DMS53 treated with DMSO at 0.1 percent for 48 hours (cell line): ENCODE data around the gene RUNX2.

Source experiments
- DNase-seq: peaks from one replicate; lab custom pipeline; 2025; ENCODE audit not compliant: unreplicated experiment; lab: John Stamatoyannopoulos, UW

The RUNX2 gene

DNA sequence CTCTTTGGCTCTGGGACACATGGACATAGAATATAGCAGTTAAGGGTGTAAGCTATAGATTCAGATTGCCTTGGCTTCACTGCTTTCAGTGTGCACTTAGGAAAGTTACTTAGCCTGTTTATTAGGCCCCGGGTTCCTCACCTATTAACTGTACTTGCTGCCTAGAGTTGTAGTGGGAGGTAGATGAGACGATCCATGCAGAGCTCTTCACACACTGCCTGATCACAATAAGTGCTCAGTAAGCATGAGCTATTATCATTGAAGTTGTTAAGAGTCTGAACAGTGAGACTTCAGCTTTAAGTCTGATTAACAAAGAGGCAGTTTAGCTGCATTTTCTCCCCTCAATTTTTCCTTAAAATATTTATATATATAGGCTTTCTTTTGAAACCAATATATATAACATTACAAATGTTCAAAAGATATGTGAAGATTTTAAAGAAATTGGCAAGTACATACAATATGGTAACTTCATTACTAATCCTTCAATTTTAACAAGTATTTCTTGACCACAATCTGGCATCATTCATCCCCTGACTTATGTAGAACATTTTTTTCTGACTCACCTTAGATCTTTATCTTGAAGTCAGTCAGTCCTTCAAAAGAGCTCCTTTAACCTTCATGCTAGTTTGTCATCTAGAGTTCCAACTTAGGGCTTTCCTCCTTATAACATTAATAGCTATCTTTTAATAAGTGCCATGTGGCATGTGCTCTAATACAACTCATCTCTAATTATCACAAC, 70.1 kb downstream of the RUNX2 start:
- DNase-seq: no peak

GRCh38 chr6:45400021-45400420, 71.9 kb downstream of the RUNX2 start:
- no peak for DNase-seq

- no peak for DNase-seq
Observed at GRCh38 chr6:45411959-45412358, 83.8 kb downstream of the RUNX2 start.

DNA sequence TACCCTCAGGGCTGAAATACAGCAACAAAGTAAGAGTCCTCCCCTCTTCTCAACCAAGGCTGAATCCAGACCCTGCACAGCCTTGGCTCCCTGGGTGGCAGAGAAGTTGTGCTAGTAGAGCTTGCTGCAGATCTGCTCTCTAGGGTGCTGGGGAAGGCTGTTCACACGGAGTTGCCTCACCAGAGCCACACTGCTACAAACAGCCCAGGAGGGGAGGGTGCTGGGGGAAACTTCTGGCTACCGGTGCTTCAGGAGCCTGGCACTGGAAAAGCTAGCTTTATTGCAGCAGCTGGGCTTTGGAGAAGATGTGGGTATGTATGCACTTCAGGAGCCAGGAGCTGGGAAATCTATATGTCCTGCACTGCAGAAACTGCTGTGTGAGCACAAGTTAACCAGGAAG, 87.2 kb downstream of the RUNX2 start:
- no peak for DNase-seq

GRCh38 chr6:45415788-45416518, 87.8 kb downstream of the RUNX2 start:
- DNase-seq: no peak

DNA sequence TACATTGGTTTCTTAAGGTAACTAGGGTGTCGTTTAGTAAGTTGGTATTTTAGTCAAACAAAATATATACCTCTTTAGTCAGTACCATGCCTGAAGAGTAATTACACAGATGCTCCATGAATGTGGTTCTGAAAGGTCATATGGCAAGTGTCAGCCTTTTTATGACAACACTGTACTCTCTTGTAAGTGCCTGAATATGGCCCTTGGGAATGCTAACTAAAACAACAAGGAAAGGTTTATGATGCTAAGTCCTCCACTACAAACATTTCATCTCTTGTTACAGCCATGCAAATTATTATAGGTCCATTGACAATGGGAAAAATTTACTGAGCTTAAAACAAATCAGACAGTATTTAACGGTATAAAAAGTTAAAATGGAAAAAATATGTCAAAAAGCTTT, 88.6 kb downstream of the RUNX2 start:
- no peak for DNase-seq

- no peak for DNase-seq
Observed at GRCh38 chr6:45417436-45417835, 89.3 kb downstream of the RUNX2 start.

- DNase-seq: peak; percentile 68
Observed at GRCh38 chr6:45419571-45420082, 91.5 kb downstream of the RUNX2 start.

- DNase-seq: peak; percentile 15
Observed at GRCh38 chr6:45420083-45420908, 92.2 kb downstream of the RUNX2 start.

DNA sequence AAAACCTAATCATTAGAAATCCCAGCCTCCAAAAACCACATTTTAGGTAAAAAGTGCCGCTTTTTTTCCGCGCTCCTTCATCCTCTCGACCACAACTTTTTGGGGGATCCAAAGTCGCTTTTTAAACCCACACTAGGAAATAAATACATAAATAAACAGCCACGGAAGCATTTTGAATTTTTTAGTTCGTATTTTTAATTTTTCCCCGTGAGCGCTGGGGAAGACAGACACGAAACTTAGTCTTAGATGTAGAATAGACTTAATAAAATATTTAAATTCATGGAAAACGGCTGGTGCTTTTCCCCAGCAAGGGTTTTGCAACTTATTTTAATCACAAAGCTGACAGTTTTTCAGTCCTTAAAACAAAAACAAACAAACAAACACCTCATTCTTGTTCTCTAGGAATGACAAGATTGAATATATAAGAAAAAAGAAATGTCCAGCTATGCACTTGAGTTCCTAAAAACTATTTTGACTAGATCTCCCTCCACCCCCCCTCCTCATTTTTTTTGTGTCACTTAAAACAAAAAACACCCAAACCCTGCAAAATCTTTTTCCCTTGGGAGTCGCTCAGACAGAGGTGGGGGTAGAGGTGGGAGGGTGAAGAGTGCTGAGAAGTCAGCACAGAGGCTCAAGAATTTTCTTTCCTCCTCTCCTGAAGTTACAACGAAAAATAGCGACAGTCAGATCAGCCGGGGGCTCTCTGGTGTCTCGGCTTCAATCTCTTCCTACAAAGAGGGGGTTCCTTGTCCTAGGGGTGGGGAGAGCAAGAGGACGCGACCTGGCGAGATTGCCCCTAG, 93.0 kb downstream of the RUNX2 start:
- no peak for DNase-seq

DNA sequence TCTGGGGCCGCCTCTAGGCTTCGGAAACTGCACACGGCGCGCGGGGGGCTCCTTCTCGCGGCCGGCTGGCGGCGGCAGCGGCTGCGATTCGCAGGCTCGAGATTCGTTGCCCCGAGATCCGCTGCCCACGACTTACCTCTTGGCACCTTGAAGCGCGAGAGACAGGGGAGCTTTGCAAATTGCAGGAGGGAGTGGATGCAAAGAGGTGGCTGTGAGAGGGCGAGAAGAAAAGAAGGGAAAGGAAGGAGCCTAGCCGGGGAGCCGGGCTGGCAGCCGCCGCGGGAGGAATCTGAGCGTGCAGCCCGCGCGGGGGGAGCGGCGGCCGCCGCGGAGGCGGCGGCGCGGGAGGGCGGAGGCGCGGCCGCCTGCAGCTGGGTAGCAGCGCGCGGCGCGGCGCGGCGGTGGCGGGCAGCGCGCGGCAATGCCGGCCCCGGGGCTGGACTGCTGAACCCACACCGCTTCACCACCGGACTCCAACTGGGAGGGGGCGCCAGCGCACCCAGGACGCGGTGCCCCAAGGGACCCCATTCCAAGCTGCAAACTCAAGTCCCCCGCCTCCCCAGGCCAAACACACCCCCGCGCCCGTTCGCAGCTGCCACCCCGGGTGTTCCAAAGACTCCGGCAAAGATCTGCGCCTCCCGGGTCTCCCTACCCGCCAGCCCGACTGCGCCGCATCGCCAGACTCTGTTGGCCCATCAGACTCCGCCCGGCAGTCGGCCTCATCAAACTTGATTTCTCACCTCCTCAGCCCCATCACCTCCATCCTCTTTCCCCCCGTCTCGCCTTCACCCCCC, 93.8 kb downstream of the RUNX2 start:
- no peak for DNase-seq

GRCh38 chr6:45422503-45423110, 94.5 kb downstream of the RUNX2 start:
- DNase-seq: no peak

- no peak for DNase-seq
Observed at GRCh38 chr6:45423111-45423823, 95.1 kb downstream of the RUNX2 start.

DNA sequence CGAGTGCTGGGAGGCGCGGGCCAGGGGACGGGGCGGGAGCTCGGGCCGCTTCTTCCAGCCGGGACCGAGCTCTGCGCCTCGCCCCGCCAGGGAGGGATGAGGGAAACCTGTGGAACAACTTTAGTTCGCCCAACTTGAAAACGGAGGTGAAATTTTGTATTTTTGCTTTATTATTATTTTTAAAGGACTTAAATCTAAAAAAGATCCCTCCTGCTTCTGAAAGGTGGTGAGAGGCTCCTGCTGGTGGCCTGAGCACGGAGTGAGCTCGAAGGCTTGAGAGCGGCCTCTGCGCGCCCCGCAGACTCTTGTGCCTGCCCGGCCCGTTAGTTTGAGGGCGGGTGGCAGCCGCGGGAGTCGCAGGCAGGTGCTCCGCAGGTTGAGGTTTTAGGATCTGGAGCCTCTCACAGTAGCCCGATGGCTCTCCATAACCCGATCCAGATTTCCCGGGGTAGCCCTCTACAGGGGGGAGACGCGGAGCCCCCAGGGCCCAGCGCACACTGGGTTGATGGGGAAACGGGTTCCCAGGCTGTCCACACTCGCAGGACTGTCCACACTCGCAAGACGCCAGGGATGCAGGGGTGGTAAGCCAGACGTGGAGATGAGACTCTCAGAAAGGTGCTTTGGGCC, 95.8 kb downstream of the RUNX2 start:
- DNase-seq: no peak

GRCh38 chr6:45424451-45424861, 96.3 kb downstream of the RUNX2 start:
- no peak for DNase-seq

GRCh38 chr6:45426251-45426650, 98.1 kb downstream of the RUNX2 start:
- no peak for DNase-seq

- DNase-seq: no peak
Observed at GRCh38 chr6:45427726-45428125, 99.6 kb downstream of the RUNX2 start.

GRCh38 chr6:45428727-45429126, 100.6 kb downstream of the RUNX2 start:
- no peak for DNase-seq
